Measurements from ENCODE around the gene NRTN. TPM values are rescaled to one million over a fixed set of nuclear protein-coding genes. Genes with fewer than 3 reads are reported as not detected.

NRTN gene
- total RNA-seq, 1 experiment from 2014 or later, result 2.6 TPM

DNA sequence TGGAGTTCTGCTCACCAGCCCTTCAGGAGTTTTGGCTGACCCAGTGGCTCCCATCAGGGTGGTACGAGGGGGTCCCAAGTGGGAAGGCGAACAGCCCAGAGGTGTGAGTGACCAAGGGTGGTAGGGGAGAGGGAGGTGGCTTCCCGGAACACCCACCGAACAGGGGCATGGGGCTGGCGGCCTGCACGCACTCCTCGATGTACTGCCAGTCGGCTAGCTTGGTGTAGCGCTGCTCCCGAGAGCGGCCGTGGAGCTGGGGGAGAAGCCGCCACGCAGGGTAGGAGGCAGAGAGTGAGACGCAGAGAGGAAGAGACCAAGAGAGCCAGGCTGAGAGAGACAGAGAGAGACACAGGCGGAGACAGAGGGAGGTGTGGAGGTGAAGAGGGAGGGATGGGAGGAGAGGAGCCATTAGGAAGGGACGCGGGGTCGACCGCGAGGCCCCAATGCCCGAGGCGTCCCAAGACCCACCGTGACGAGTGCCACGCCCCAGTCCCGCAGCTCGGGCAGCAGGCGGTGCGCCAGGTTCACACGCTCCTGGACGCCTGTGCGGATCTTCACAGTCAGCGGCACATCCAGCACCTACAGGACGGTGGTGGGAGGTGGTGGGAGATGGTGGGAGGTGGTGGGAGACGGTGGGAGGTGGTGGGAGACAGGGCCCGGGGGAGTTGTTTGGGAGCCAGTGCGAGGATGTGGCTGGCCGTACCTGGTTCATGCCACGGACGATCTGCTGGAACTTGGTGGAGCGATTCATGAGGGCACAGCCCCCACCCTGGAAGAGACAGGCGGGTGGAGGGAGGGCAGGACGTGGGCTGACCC, 18.1 kb upstream of the NRTN start:
- peaks cover 4% of the 10 kb centered on the region; the same call in 1 of the 2 replicates for H3K36me3 ChIP-seq (ENCODE audit: control insufficient read depth, insufficient read depth, low read length)
- no peaks in the 10 kb centered on the region for H3K4me1 Mint-ChIP-seq (ENCODE audit: low read depth, unreplicated experiment)
- BruUV-seq (replicated peaks), result no TSS peak
- no peaks in the 10 kb centered on the region for H3K9me3 ChIP-seq
- intact Hi-C loops (cut with micrococcal nuclease; ENCODE audit: unreplicated experiment), result no loop called here
- H3K27ac Mint-ChIP-seq (ENCODE audit: unreplicated experiment), result no peak overlapping the region
- CTCF ChIA-PET, result interaction anchor here (0.6 kb wide), 1 partner anchor 10 kb away, joined by 4 read pairs; no protein-coding TSS in a partner anchor
- H3K9me3 Mint-ChIP-seq (ENCODE audit: unreplicated experiment), result no peaks in the 10 kb centered on the region
- peaks cover 66% of the 10 kb centered on the region for H3K36me3 Mint-ChIP-seq (ENCODE audit: insufficient read depth, unreplicated experiment)
- no peak overlapping the region for H3K4me3 ChIP-seq (ENCODE audit: low read depth, low read length)
- H3K27me3 ChIP-seq (replicated peaks; ENCODE audit: control insufficient read depth, insufficient read depth, low read length), result no peaks in the 10 kb centered on the region
- DNase-seq, result no peak
- TF ChIP-seq, protein P1, sequence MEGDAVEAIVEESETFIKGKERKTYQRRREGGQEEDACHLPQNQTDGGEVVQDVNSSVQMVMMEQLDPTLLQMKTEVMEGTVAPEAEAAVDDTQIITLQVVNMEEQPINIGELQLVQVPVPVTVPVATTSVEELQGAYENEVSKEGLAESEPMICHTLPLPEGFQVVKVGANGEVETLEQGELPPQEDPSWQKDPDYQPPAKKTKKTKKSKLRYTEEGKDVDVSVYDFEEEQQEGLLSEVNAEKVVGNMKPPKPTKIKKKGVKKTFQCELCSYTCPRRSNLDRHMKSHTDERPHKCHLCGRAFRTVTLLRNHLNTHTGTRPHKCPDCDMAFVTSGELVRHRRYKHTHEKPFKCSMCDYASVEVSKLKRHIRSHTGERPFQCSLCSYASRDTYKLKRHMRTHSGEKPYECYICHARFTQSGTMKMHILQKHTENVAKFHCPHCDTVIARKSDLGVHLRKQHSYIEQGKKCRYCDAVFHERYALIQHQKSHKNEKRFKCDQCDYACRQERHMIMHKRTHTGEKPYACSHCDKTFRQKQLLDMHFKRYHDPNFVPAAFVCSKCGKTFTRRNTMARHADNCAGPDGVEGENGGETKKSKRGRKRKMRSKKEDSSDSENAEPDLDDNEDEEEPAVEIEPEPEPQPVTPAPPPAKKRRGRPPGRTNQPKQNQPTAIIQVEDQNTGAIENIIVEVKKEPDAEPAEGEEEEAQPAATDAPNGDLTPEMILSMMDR (IDR thresholded peaks at IDR 0.05; ENCODE audit: insufficient read depth in 1 of 2, low read depth in 1 of 2, low read length in 1 of 2, severe bottlenecking in 1 of 2, unreplicated experiment in 1 of 2), result no peak
- no peaks in the 10 kb centered on the region for H3K27me3 Mint-ChIP-seq (ENCODE audit: insufficient read depth, unreplicated experiment)
- H3K4me3 Mint-ChIP-seq (ENCODE audit: unreplicated experiment), result no peak overlapping the region
- POLR2A ChIA-PET, result no interaction called here
- no peaks in the 10 kb centered on the region for H3K4me1 ChIP-seq

DNA sequence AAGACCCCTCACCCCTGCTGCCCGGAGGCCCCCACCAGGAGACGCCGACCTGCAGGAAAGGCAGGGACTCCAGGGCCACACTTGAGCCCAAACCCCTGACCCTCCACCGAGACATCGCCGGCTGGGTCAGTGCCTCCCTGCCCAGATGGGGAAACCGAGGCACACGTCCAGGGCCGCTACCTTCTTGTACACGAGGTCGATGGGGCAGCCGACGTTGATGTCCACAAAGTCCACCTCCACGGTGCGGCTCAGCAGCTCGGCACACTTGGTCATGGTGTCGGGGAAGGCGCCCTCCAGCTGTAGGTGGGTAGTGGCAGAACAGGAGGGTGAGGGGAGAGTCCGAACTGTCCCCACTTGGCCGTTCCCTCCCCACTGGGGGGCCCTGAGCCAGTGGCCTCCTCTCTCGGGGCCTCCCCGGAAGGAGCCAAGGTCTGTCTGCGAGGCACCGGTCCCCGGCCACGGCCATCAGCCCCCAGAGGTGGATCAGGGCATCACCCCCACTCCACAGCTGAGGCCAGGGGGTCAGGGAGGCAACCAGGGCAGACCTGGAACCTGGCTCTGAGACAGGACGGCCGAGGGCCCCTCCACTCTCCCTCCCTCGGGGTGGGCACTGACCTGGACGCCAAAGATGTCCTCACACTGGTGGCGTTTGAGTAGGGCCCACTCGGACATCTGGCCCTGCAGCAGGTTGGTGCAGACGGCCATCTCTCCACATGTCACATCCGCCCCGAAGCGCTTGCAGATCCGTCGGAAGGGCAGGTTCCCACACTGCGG, 17.3 kb upstream of the NRTN start:
- intact Hi-C loops (cut with micrococcal nuclease; ENCODE audit: unreplicated experiment), result no loop called here
- H3K4me1 Mint-ChIP-seq (ENCODE audit: low read depth, unreplicated experiment), result no peaks in the 10 kb centered on the region
- Histone ChIP-seq H3K4me3 (ENCODE audit: low read depth, low read length) (no peak overlapping the region), H3K27me3 (replicated peaks; ENCODE audit: control insufficient read depth, insufficient read depth, low read length) (no peaks in the 10 kb centered on the region), H3K9me3 (no peaks in the 10 kb centered on the region), H3K36me3 (ENCODE audit: control insufficient read depth, insufficient read depth, low read length) (peaks cover 4% of the 10 kb centered on the region; the same call in 1 of the 2 replicates), H3K4me1 (no peaks in the 10 kb centered on the region)
- TF ChIP-seq, protein P1 (IDR thresholded peaks at IDR 0.05; ENCODE audit: insufficient read depth in 1 of 2, low read depth in 1 of 2, low read length in 1 of 2, severe bottlenecking in 1 of 2, unreplicated experiment in 1 of 2), result no peak
- POLR2A ChIA-PET, result no interaction called here
- no peak for DNase-seq
- no peak overlapping the region for H3K27ac Mint-ChIP-seq (ENCODE audit: unreplicated experiment)
- H3K27me3 Mint-ChIP-seq (ENCODE audit: insufficient read depth, unreplicated experiment), result no peaks in the 10 kb centered on the region
- peaks cover 60% of the 10 kb centered on the region for H3K36me3 Mint-ChIP-seq (ENCODE audit: insufficient read depth, unreplicated experiment)
- no peaks in the 10 kb centered on the region for H3K9me3 Mint-ChIP-seq (ENCODE audit: unreplicated experiment)
- CTCF ChIA-PET, result no interaction called here
- no TSS peak for BruUV-seq (replicated peaks)
- no peak overlapping the region for H3K4me3 Mint-ChIP-seq (ENCODE audit: unreplicated experiment)

GRCh38 chr19:5788422-5788821, 16.4 kb upstream of the NRTN start:
- Mint-ChIP-seq H3K4me3 (ENCODE audit: unreplicated experiment) (no peak overlapping the region), H3K36me3 (ENCODE audit: insufficient read depth, unreplicated experiment) (peaks cover 54% of the 10 kb centered on the region), H3K9me3 (ENCODE audit: unreplicated experiment) (no peaks in the 10 kb centered on the region), H3K27ac (ENCODE audit: unreplicated experiment) (no peak overlapping the region), H3K4me1 (ENCODE audit: low read depth, unreplicated experiment) (no peaks in the 10 kb centered on the region), H3K27me3 (ENCODE audit: insufficient read depth, unreplicated experiment) (no peaks in the 10 kb centered on the region)
- Histone ChIP-seq H3K9me3 (no peaks in the 10 kb centered on the region), H3K27me3 (replicated peaks; ENCODE audit: control insufficient read depth, insufficient read depth, low read length) (no peaks in the 10 kb centered on the region), H3K4me3 (ENCODE audit: low read depth, low read length) (no peak overlapping the region), H3K36me3 (ENCODE audit: control insufficient read depth, insufficient read depth, low read length) (peaks cover 4% of the 10 kb centered on the region; the same call in 1 of the 2 replicates), H3K4me1 (no peaks in the 10 kb centered on the region)
- POLR2A ChIA-PET, result no interaction called here
- DNase-seq, result no peak
- no TSS peak for BruUV-seq (replicated peaks)
- intact Hi-C loops (cut with micrococcal nuclease; ENCODE audit: unreplicated experiment), result no loop called here
- TF ChIP-seq, protein P1 (IDR thresholded peaks at IDR 0.05; ENCODE audit: insufficient read depth in 1 of 2, low read depth in 1 of 2, low read length in 1 of 2, severe bottlenecking in 1 of 2, unreplicated experiment in 1 of 2), result no peak
- CTCF ChIA-PET, result no interaction called here

All from Caco-2 (cell line).